Measurements from ENCODE around the gene DHRS7.

DNA sequence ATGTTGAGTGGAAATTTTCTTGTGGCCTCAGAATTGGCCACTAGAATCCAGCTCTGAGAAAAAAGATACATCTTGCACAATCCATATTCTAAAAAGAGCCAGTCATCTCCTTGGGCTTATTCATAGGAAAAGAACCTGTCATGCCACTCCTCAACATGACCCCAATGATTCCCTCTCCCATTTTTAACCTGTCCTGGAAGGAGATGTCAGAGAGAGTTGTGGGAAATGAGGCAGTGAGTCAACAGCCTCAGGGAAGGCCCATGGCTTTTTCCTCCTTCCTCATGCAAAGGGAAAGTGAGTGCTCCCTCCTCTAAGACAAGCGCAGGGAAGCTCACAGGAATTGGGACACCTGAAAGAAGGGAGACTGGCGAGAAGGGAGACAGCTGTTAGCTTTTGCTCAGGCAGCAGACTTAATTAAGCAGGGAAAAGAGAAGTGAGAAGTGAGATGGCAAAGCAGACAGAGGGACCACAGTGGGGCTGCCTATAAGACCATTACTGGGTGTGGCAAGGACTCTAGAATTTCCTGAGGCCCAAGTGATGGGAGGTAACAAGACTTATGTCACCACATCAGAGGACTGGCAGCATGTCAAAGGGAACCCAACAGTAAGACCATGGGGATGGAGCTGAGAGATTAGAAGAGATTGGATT lies 10.2 kb upstream of the DHRS7 start:
- no peak for TF ChIP-seq MEF2A (IDR thresholded peaks at IDR 0.05; ENCODE audit: insufficient read depth, low read depth, low read length)
- TF ChIP-seq, protein P1, sequence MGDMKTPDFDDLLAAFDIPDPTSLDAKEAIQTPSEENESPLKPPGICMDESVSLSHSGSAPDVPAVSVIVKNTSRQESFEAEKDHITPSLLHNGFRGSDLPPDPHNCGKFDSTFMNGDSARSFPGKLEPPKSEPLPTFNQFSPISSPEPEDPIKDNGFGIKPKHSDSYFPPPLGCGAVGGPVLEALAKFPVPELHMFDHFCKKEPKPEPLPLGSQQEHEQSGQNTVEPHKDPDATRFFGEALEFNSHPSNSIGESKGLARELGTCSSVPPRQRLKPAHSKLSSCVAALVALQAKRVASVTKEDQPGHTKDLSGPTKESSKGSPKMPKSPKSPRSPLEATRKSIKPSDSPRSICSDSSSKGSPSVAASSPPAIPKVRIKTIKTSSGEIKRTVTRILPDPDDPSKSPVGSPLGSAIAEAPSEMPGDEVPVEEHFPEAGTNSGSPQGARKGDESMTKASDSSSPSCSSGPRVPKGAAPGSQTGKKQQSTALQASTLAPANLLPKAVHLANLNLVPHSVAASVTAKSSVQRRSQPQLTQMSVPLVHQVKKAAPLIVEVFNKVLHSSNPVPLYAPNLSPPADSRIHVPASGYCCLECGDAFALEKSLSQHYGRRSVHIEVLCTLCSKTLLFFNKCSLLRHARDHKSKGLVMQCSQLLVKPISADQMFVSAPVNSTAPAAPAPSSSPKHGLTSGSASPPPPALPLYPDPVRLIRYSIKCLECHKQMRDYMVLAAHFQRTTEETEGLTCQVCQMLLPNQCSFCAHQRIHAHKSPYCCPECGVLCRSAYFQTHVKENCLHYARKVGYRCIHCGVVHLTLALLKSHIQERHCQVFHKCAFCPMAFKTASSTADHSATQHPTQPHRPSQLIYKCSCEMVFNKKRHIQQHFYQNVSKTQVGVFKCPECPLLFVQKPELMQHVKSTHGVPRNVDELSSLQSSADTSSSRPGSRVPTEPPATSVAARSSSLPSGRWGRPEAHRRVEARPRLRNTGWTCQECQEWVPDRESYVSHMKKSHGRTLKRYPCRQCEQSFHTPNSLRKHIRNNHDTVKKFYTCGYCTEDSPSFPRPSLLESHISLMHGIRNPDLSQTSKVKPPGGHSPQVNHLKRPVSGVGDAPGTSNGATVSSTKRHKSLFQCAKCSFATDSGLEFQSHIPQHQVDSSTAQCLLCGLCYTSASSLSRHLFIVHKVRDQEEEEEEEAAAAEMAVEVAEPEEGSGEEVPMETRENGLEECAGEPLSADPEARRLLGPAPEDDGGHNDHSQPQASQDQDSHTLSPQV (IDR thresholded peaks at IDR 0.05): no peak
- no peak for TF ChIP-seq RELA (IDR thresholded peaks at IDR 0.05; ENCODE audit: borderline replicate concordance, partially characterized antibody)
- no peak for TF ChIP-seq BHLHE40 (IDR thresholded peaks at IDR 0.05; ENCODE audit: borderline replicate concordance in 1 of 2, low read depth in 2 of 2, low read length in 1 of 2)
- no peak for TF ChIP-seq MXI1 (IDR thresholded peaks at IDR 0.05; ENCODE audit: low read depth, low read length)
- no peak for TF ChIP-seq STAT1 (conservative IDR thresholded peaks at IDR 0.05)
- TF ChIP-seq SIN3A (IDR thresholded peaks at IDR 0.05; ENCODE audit: low read depth, low read length): no peak
- no peak for TF ChIP-seq SP1 (IDR thresholded peaks at IDR 0.05; ENCODE audit: low read depth, low read length)
- TF ChIP-seq TAF1 (IDR thresholded peaks at IDR 0.05; ENCODE audit: borderline replicate concordance, low read depth, low read length): no peak
- TF ChIP-seq, protein P2, sequence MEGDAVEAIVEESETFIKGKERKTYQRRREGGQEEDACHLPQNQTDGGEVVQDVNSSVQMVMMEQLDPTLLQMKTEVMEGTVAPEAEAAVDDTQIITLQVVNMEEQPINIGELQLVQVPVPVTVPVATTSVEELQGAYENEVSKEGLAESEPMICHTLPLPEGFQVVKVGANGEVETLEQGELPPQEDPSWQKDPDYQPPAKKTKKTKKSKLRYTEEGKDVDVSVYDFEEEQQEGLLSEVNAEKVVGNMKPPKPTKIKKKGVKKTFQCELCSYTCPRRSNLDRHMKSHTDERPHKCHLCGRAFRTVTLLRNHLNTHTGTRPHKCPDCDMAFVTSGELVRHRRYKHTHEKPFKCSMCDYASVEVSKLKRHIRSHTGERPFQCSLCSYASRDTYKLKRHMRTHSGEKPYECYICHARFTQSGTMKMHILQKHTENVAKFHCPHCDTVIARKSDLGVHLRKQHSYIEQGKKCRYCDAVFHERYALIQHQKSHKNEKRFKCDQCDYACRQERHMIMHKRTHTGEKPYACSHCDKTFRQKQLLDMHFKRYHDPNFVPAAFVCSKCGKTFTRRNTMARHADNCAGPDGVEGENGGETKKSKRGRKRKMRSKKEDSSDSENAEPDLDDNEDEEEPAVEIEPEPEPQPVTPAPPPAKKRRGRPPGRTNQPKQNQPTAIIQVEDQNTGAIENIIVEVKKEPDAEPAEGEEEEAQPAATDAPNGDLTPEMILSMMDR (IDR thresholded peaks at IDR 0.05 in 2 of 3, conservative IDR thresholded peaks at IDR 0.05 in 1 of 3; ENCODE audit: control insufficient read depth in 2 of 3, extremely low read depth in 1 of 3, insufficient read depth in 1 of 3, low read depth in 3 of 3, low read length in 3 of 3): no peak
- no peak for TF ChIP-seq SREBF2 (IDR thresholded peaks at IDR 0.05; ENCODE audit: low read length)

Measured in GM12878 (cell line).